ENCODE results near the gene HS2ST1.

- TF ChIP-seq CTCF (IDR thresholded peaks at IDR 0.05) (no peak), POLR2A (IDR thresholded peaks at IDR 0.05) (no peak)
These were observed 38.7 kb downstream of the HS2ST1 start for GRCh38 chr1:86953167-86953566.
